ENCODE results near the gene PTPN6.

PTPN6 gene

DNA sequence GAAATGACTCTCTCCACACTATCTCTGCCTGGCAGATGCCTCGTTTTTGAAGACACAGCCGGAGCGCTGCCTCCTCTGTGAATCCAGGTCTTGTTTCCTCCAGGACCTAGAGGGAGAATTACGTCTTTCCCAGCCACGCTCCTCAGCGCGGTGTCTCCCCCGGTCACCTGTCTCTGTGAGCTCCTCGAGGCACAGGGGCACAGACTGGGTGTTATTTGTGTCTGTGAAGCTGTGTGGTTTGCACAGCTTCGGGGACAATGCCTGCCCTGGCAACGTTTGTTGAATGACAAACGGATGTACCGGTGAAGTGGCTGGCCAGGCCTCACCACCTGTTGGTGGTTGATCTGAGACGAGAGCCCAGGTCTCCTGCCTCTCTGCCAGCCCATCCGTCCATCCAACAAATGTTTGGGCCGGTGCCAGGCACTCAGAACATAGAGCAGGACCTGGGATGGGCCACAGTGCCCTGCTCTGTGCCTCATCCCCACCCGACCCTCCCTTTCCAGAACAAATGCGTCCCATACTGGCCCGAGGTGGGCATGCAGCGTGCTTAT lies 6.1 kb downstream of the PTPN6 start:
- DNase-seq, result peak; percentile 70

DNA sequence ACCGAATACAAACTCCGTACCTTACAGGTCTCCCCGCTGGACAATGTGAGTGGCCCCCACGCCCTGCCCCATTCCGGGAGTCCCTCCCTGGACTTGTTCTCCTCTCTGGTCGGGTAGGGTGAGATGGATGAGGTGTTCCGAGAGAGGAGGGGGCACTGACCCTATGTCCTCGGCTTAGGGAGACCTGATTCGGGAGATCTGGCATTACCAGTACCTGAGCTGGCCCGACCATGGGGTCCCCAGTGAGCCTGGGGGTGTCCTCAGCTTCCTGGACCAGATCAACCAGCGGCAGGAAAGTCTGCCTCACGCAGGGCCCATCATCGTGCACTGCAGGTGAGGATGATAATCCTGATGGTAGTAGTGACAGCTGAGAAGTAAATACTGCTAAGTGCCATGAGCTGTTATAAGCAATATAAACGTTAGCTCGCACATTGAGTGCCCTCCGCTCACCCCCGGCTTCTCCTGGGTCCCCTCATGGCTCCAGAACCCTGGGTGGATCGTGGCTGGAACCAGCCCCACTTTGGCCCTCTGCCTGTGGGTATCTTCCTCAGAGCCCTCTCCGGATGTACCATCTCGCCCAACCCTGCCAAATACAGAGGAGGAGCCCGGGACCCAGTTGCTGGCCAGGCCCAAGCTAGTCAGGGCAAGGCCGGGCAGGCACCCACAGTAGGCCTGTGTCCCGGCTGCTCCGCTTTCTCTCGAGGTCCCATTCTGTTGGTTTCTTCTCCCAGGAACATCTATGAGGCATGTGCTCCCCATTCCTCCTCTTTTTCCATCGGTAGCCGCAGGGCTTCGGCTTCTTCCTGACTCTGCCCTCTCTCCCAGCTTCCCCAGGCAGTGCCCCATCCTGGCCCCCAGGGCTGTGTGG lies 6.8 kb downstream of the PTPN6 start:
- DNase-seq, result peak; percentile 26

DNA sequence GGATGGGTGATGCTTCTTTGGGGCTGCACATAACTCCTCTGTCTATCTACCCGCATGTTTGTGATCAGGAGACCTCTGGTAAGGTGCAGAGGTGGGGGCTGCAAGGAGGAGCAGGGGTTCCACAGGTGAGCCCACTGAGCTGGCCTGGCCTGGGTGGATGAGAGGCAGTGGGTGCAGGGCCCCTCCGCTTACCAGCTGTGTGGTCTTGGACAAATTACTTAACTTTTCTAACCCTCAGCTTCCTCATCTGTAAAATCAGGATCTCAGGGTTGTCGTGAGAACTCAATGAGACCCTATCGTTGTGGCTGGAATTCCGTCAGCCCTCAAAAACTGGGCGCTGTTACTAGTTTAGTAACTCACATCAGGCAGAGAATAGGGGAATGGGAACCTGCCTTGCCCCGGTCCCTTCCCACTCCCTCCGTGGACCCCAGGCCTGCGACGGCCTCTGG lies 7.5 kb downstream of the PTPN6 start:
- DNase-seq, result peak; percentile 24

DNA sequence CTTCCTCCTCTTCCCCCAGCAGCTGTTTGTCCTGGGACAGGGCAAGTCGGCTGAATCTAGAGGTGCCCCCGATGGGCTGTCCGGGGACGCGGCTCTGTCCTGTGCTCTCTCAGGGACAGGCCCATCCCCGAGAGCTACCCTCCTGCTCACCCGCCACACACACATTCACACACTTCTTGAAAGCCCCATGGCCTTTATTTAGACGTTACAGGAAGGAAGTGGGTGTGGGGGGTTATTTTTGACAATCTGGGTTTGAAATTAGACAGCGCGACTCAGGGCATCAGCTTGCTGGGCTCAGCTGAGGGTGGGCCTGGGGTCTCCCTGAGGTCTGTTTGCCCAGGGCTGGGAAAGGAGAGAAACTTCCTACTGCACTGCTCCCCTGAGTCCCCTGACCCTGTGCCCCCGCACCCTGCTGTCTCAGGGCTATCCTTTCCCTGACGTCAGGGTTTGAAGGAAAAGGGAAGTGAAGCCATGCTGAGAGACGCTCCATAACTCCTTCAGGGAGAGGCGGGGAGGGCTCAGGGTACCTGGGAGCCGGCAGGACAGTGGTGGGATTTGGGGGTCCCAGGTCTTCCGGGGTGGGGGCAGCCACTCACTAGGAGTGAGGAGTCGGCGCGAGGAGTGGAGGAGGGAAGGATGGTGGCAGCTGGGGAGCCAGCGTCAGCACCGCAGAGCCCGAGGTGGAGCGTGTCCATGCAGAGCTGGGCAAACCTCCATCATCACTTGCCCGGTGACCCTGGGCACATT lies 8.1 kb downstream of the PTPN6 start:
- peak; percentile 91 for DNase-seq

DNA sequence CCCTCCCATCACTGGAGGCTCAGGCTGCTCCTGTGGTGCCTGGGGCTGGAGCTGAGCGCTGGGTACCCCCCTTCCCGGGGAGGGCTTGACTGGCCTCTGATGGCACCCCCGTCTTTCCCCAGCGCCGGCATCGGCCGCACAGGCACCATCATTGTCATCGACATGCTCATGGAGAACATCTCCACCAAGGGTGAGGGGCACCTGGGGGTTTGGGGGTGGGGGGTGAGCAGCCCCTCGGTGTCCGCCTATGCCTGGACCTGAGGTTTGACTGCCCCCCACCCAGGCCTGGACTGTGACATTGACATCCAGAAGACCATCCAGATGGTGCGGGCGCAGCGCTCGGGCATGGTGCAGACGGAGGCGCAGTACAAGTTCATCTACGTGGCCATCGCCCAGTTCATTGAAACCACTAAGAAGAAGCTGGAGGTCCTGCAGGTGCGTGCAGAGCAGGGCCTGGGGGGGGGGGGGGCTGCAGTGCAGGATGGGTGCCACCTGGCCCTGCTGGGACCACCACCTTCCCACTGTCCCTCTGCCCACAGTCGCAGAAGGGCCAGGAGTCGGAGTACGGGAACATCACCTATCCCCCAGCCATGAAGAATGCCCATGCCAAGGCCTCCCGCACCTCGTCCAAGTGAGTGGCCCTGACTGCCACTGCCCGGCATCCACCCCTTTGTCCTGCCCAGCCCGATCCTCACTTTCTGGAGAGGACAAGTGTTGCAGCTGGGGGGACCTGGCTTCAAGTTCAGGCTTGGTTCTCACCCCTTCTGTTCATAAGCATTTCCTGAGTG lies 8.8 kb downstream of the PTPN6 start:
- DNase-seq, result no peak

DNA sequence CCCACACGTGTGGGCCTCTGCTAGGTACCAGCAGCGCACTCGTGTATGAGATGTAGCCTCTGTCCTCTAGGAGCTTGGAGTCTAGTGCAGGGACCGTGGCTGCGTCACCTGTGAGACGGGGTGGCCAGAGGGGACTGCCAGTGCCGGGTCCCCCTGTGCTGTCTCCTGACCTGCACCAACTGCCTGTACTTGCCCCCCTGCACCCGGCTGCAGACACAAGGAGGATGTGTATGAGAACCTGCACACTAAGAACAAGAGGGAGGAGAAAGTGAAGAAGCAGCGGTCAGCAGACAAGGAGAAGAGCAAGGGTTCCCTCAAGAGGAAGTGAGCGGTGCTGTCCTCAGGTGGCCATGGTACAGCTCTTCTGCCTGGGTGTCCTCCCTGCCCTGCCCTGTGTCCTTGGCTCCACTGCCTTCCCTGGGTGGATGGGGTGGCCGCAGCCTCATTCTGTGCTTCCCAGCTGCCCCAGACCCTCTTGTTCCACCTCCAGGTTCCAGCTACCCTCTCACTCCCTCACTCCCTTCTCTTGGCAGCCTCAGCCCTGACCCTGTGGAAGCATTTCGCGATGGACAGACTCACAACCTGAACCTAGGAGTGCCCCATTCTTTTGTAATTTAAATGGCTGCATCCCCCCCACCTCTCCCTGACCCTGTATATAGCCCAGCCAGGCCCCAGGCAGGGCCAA lies 9.6 kb downstream of the PTPN6 start:
- peak; percentile 60 for DNase-seq

DNA sequence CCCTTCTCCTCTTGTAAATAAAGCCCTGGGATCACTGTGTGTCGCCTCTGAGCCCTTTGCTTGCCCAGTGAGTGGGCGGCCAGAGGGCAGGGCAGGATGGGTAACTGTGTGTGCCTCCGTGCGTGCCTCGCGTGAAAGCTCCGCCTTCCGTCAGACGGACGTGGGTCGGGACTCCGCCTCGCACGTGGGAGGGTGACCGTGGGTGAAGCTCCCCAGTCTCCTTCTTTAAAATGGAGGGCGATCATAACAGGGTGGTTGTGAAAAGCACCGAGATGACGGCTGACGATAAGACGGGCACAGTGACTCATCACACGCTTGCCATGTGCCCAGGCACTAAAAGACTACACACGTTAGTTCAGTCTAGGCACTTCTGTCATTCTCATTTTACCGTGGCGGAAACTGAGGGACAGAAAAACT lies 10.1 kb downstream of the PTPN6 start:
- peak; percentile 94 for DNase-seq

DNA sequence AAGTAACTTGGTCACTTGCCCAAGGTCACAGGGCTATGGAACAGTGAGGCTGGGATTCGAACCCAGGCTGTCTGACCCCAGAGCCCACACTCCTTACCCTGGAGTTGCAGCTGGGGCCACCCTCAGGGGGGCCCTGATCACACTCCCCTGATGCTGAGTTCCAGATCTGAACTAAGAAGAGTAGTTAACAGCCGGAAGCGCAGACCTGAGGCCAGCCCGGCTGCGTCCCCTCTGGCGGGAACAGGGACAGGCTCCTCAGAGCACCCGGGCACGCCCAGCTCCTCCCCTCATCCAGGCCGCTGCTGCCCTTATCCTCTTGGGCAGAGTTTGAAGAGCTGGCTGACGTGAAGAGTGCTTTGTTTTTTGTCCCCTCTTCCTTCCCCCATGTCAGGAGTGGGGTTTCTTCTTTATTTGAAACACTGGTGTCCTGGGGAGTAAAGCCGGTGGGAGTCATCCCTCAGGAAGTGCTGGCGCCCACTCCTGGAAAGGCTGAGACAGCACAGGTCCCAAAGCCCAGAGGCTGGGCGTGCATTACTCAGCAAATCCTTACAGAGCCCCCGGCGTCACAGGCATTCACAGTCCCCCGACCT lies 10.6 kb downstream of the PTPN6 start:
- no peak for DNase-seq

DNA sequence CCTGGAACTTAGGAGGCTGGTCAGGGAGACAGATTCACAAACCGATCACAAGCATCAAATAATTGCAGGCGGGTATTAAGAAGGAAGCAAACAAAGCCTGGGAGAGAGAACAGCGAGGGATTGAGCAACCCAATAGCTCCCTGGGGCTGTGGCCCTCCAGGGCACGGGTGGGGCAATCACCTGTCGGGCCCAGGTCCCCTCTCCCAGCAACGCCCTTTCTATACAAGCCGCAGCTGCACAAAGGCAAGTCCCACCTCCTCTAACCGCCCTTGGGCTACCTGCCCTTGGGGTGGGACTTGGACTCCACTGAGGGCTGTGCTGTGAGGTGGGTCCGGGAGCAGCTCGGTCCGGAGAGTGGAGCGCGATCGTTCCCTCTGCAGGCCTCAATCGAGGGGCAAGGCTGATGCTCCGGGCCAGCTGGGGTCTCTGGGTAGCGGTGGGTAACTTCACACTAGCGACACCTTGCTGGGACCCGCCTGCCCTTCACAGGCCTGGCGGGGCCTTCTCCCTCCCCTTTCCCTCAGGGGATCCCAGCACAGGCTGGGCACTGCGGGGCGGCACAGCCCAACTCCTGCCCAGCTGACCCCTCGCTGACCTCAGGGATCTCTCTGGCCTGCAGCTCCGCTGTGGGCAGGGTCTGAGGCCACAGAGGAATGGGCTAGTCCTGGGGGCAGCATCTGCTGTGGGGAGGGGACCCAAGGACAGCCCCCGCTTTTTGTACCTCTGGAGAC lies 11.3 kb downstream of the PTPN6 start:
- no peak for DNase-seq

DNA sequence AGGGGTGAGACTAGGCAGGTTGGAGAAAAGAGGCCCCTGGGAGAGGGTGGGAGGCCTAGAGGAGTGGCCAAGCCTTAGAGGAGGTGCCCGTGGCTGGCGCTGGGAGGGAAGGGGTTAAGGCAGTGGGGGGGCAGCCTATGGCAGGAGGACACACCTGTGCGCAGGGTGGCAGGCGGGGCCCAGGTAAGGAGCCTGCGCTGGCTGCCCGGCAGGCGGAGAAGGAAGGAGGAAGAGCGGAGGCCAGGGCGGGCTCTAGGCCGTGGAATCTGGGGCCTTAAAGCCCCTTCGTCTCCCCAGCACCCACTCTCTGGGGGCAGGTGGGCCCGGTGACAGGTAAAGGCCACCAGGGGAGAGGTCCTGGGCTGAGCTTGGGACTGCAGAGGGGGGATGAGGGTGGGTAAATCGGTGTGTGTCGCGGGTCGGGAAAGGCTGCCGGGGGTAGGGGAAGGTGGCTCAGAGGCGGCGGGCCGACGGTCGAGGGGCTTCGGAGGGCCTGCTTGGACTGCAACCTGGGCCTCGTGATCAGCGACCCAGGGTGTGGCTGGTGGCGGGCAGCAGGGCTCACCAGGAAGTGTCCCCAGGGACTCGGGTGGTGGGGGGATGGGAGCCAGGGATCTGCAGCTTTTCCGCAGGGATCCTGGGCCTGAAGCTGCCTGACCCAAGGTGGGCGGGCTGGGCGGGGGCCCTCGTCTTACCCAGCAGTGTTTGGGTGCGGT lies 12.0 kb downstream of the PTPN6 start:
- DNase-seq, result no peak

DNA sequence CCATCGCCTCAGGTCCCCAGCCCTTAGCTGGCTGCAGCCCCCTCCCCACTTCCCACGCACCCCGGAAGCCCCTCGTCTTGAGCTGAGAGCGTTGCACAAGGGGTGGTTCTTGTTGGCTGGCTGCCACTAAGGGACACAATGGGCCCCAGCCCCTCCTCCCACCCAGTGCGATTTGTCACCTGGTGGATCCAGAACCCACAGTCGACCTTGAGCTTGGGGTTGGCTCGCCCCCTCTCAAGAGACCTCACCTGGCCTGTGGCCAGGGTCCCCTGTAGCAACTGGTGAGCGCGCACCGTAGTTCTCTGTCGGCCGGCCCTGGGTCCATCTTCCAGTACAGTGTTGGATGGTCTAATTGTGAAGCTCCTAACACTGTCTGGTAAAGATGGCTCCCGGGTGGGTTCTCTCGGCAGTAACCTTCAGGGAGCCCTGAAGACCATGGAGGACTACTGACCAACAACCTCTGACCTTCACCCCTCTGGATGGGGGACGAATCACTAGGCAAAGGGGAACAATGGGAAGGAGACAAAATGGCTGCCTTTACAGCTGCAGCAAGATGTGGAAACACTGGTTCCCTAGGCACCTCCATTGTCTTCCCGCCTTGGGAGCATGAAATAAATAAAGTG lies 12.7 kb downstream of the PTPN6 start:
- DNase-seq, result no peak

DNA sequence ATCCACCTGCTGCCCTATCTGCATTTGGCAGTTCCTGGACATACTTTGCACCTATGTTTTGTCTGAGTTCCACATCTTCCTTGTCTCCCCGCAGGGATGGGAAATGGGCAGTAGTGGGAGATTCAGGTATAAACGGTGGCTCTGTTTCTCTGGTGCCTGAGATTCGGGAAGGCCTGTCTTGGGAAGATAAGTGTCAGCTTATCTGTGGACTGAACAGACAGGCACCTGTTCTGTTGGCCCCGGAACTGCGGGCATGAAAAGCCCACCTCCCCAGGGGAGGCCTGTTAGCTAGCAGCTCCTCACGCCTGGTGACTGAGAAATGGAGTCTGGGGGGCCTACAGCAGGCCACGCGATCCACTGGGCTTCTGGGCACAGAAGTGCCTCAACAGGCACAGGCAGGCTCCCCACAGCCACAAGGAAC lies 13.5 kb downstream of the PTPN6 start:
- DNase-seq, result no peak

DNA sequence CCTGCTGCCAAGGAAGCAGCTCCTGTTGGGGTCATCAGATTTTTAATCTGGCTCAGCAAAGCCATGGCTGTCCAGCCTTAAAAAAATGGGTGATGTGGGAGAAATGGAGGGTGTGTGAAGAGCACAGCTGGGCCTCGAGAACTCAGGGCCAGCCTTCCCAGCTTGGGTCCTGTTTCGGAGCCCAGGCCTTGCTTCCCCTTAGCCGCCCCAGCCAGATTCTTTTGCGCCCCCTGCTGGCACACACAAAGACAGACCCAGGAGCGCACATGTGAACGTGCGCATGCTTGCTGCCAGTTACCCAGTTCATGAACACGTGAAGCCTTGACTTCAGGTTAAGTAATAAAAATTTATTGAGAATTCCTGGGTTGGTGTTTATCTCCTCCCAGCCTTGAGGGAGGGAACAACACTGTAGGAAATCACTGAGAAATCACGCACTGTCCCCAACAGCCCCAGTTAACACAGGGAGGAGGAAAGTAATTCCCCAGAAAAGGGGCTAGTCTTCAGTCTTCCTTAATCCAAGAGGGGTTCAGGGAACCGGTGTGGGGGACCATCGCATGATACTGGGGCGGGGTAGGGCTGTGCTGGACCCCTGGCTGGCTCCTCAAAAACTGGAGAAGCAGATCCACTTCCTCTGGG lies 14.0 kb downstream of the PTPN6 start:
- DNase-seq, result peak; percentile 93

DNA sequence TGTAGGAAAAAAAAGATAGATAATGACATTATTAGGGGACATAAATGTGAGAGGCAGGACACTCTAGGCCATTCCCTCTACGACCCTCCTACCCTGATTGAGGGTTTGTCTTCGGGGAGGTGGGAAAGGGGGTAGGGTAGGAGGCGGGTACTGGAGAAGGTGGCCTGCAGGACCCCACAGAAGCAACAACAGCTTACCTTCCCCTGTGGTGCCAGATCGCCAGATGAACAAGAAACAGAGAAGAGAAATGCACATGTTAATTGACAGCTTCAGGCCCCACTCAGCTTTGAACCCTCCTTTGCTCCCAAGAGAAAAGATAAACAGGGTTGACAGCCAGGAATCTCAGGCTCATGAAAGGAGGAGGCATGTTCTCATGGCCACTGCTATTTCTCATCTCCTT lies 14.6 kb downstream of the PTPN6 start:
- DNase-seq, result no peak

DNA sequence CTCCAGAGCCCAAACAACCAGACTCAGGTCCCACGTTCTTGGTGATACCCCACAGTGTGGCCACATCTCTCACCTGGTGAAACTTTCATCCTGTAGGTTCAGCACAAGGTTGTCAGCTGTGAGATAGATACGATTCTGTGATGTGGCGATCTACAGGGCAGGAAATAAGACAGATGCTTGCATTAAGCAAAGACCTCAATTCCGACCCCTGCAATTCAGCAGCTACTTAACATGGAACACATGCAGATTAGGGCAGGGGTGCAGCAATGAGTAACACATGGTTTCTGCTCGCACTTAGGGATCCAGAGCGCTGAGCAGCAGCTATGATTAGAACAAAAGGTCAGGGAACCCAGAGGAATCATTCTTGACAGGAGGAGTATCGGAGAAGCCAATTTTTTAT lies 15.2 kb downstream of the PTPN6 start:
- DNase-seq, result no peak

DNA sequence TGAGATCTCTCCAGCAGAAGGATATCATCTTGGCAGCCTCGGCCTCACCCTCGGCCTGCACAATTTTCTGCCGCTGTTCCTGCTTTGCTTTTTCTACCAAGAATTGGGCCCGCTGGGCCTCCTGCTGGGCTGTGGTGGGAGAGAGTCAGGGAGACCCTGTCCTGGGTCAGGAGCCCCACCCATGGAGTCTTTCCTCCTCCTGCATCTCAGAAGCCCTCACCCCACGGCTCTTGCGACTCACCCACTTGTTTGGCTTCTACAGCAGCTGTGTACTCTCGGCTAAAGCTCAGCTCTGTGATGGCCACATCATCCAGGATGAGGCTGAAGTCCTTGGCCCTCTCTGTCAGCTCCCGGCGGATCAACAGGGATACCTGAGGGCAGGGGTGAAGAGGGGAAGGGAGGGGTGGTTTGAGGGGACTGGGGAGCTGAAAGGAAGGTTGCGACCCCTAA lies 16.5 kb downstream of the PTPN6 start:
- no peak for DNase-seq

DNA sequence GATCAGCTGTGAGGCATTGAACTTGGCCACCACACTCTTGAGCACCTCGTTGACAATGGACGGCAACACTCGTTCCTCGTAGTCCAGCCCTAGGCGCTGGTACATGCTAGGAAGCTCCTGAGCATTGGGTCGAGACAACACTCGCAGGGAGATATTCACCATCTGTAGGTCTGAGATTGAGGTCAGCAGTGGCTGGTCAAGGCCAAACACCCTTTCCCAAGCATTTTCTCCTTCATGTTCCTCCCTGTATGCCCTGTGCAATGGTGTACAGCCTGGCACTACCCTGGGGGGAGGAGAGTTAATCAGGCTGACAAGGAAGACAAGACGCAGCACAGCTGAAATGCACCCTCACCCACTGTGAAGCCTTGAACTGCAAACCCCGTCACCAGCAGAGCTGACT lies 17.3 kb downstream of the PTPN6 start:
- no peak for DNase-seq

DNA sequence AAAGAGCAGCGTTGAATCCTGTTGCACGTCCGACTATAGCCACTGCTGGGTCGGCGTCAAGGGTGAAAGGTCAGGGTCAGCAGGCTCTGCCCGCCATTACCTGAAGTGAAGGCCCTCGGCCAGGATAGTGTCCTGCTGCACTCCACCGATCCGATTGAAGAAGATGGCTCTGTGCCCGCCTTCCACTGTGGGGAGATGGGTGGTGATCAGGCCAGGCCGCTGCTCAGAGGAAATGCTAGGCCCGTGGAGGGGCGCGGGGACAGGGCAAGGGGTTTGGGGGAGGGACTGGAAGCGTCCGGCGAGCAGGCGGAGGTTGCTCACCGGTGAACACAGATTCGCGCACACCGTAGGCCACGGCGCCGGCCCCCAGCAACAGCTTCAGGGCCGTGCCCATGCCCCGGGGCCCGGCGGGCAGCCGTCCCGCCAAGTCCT lies 19.0 kb downstream of the PTPN6 start:
- DNase-seq, result no peak

DNA sequence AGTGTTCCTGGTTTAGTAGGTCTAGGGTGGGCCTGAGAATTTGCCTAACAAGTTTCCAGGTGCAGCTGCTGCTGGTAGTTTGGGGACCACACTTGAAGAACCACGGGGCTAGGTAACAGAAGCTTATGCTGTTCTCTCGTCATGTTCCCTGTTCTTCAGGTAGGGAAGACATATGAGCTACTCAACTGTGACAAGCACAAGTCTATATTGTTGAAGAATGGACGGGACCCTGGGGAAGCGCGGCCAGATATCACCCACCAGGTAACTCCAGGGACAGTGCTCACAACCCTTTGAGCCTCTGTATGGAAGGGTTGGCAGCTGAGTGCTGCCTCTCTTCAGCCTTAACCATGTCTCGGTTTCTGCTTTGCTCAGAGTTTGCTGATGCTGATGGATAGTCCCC lies 23.0 kb downstream of the PTPN6 start:
- DNase-seq, result no peak

Data from CD4-positive, alpha-beta T cell treated with Interleukin-10 for 1 hour (primary cell).